OCI-LY3 (cell line): ENCODE results near the gene SLCO4A1.

Experiments
- H2AFZ ChIP-seq: fragments of 200-600, 300-600 bp; shearing (Covaris generic); 2 replicates; pipeline ENCODE4 v1.6.0; 2014; ENCODE audit warnings: antibody characterized with exemption, low read depth, low read length
- H3K27ac ChIP-seq: fragments of 200-600, 300-600 bp; sonication (generic); 2 replicates; pipeline ENCODE4 v1.5.1; 2014; ENCODE audit warnings: mild to moderate bottlenecking, low read length, moderate library complexity, mixed read lengths
- H3K27me3 ChIP-seq: fragments of 200-600, 300-600 bp; sonication (generic); 2 replicates; pipeline ENCODE4 v1.6.1; 2014; ENCODE audit warnings: low read depth, low read length, mixed read lengths
- H3K36me3 ChIP-seq: fragments of 200-600, 300-600 bp; sonication (generic); replicated peaks from 2 replicates; pipeline ENCODE3; 2014; ENCODE audit warnings: low read depth, low read length, mixed read lengths
- H3K4me1 ChIP-seq: fragments of 300-600, 200-600 bp; sonication (generic); 2 replicates; pipeline ENCODE4 v1.6.1; 2014; ENCODE audit warnings: low read length, mixed read lengths
- H3K4me2 ChIP-seq: fragments of 200-600, 300-600 bp; sonication (generic); 2 replicates; pipeline ENCODE4 v1.6.1; 2014; ENCODE audit warnings: low read length, mixed read lengths
- H3K4me3 ChIP-seq: fragments of 300-600, 200-600 bp; sonication (generic); 2 replicates; pipeline ENCODE4 v1.5.1; 2014; ENCODE audit warnings: antibody characterized with exemption, mild to moderate bottlenecking, low read length, moderate library complexity
- H3K79me2 ChIP-seq: fragments of 300-600, 200-600 bp; shearing (Covaris generic); 2 replicates; pipeline ENCODE4 v1.6.1; 2014; ENCODE audit warnings: mild to moderate bottlenecking, low read length, mixed read lengths
- H3K9ac ChIP-seq: fragments of 300-600, 200-600 bp; shearing (Covaris generic); 2 replicates; pipeline ENCODE4 v1.6.0; 2014; ENCODE audit warnings: mild to moderate bottlenecking, low read length, moderate library complexity
- H3K9me3 ChIP-seq: fragments of 200-600, 300-600 bp; shearing (Covaris generic); 2 replicates; pipeline ENCODE4 v1.6.1; 2014; ENCODE audit warnings: low read length, mixed read lengths; ENCODE audit not compliant: insufficient read depth
- H4K20me1 ChIP-seq: fragments of 200-600, 300-600 bp; sonication (generic); 2 replicates; pipeline ENCODE4 v1.6.1; 2016; ENCODE audit warnings: low read length, mixed read lengths; ENCODE audit not compliant: insufficient read depth
- EZH2phosphoT487 ChIP-seq: fragments of 200-600 bp; shearing (Covaris generic); IDR thresholded peaks from 2 replicates; pipeline ENCODE4 v1.6.1; 2018; ENCODE audit warnings: antibody characterized with exemption, mixed run types, low read depth
- TF ChIP-seq, protein P1 (sequence below): fragments of 200-600, 300-600 bp; sonication (generic); IDR thresholded peaks from 2 replicates; pipeline ENCODE4 v1.5.1; 2014; ENCODE audit warnings: antibody characterized with exemption, low read length, low read depth

SLCO4A1 gene

DNA sequence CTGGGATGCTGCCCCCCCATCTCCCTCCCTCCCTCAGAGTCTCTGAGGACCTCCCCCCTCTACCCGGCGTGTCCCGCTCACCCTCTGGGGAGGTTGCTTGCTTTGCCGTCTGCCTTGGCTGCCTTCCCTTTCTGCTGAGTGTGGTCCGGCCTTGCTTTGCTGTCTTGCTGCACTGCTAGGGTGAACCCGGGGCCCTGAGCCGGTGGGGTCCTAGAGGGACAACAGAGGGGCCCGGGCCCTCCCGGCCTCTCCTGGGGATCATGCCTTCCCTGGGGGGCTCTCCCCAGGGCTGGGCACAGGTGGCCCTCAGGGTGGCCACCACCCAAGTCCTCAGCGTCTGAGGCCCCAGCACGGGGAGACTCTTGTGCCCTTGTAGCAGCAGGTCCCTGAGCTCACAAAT, 19.3 kb downstream of the SLCO4A1 start:
- H3K36me3 ChIP-seq: peaks cover 12% of the 10 kb centered on the region

GRCh38 chr20:62662422-62662821, 20.1 kb downstream of the SLCO4A1 start:
- Histone ChIP-seq H3K27me3 (no peaks in the 10 kb centered on the region), H3K4me1 (no peaks in the 10 kb centered on the region), H3K9me3 (no peaks in the 10 kb centered on the region), H3K79me2 (0 out of 2 replicates have a peak, but pooled peaks cover 3% of the 10 kb centered on the region), H3K9ac (no peak overlapping the region), H2AFZ (no peak overlapping the region), H3K4me2 (no peak overlapping the region), H3K36me3 (peaks cover 12% of the 10 kb centered on the region), H4K20me1 (peaks cover 13% of the 10 kb centered on the region), H3K4me3 (no peak overlapping the region), H3K27ac (no peak overlapping the region)
- TF ChIP-seq, protein P1, sequence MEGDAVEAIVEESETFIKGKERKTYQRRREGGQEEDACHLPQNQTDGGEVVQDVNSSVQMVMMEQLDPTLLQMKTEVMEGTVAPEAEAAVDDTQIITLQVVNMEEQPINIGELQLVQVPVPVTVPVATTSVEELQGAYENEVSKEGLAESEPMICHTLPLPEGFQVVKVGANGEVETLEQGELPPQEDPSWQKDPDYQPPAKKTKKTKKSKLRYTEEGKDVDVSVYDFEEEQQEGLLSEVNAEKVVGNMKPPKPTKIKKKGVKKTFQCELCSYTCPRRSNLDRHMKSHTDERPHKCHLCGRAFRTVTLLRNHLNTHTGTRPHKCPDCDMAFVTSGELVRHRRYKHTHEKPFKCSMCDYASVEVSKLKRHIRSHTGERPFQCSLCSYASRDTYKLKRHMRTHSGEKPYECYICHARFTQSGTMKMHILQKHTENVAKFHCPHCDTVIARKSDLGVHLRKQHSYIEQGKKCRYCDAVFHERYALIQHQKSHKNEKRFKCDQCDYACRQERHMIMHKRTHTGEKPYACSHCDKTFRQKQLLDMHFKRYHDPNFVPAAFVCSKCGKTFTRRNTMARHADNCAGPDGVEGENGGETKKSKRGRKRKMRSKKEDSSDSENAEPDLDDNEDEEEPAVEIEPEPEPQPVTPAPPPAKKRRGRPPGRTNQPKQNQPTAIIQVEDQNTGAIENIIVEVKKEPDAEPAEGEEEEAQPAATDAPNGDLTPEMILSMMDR: no peak
- TF ChIP-seq EZH2phosphoT487: no peak

More for the DNA sequence above, 19.3 kb downstream of the SLCO4A1 start:
- Histone ChIP-seq H3K9ac (no peak overlapping the region), H3K27me3 (no peaks in the 10 kb centered on the region), H3K79me2 (0 out of 2 replicates have a peak, but pooled peaks cover 7% of the 10 kb centered on the region), H3K9me3 (no peaks in the 10 kb centered on the region), H3K4me1 (no peaks in the 10 kb centered on the region), H3K4me3 (no peak overlapping the region), H2AFZ (no peak overlapping the region), H3K4me2 (no peak overlapping the region), H4K20me1 (peaks cover 19% of the 10 kb centered on the region), H3K27ac (no peak overlapping the region)
- TF ChIP-seq, protein P1: no peak
- TF ChIP-seq EZH2phosphoT487: no peak

- no peaks in the 10 kb centered on the region for H3K27me3 ChIP-seq
- H3K36me3 ChIP-seq: peaks cover 17% of the 10 kb centered on the region
- H3K79me2 ChIP-seq: no peaks in the 10 kb centered on the region
- H3K9me3 ChIP-seq: no peaks in the 10 kb centered on the region
- TF ChIP-seq, protein P1: no peak
- TF ChIP-seq EZH2phosphoT487: no peak
- peaks cover 7% of the 10 kb centered on the region for H4K20me1 ChIP-seq
- no peak overlapping the region for H3K4me3 ChIP-seq
- no peak overlapping the region for H3K27ac ChIP-seq
- H3K4me2 ChIP-seq: no peak overlapping the region
- H3K4me1 ChIP-seq: no peaks in the 10 kb centered on the region
- no peak overlapping the region for H2AFZ ChIP-seq
- H3K9ac ChIP-seq: no peak overlapping the region
These were observed 21.1 kb downstream of the SLCO4A1 start for GRCh38 chr20:62663145-62664018.
